HG03108 (cell line): ENCODE results near the gene MESD.

Experiments
- ATAC-seq: cut with Tn5 transposase; IDR thresholded peaks from one replicate; pipeline ENCODE4 v1.9.1; 2021; ENCODE audit warnings: moderate library complexity; ENCODE audit not compliant: unreplicated experiment

Gene MESD

GRCh38 chr15:80989518-80990478 is at the start of gene MESD:
TSS of gene MESD (minus strand) at chr15:80989819. CDS start at chr15:80989791, 28 bp downstream.
- ATAC-seq = peak; percentile 96

- ATAC-seq = no peak
These were observed 49.5 kb upstream of the MESD start for GRCh38 chr15:81038975-81039607.

GRCh38 chr15:81037952-81038743 is 48.5 kb upstream of the MESD start:
- no peak for ATAC-seq

GRCh38 chr15:81033508-81033907 is 43.9 kb upstream of the MESD start:
- ATAC-seq = no peak

GRCh38 chr15:81032818-81033217 is 43.2 kb upstream of the MESD start:
- ATAC-seq = no peak

GRCh38 chr15:81032355-81032754 is 42.7 kb upstream of the MESD start:
- no peak for ATAC-seq

- no peak for ATAC-seq
These were observed 41.6 kb upstream of the MESD start for GRCh38 chr15:81031203-81031602.

- ATAC-seq = no peak
These were observed 40.7 kb upstream of the MESD start for GRCh38 chr15:81030301-81030750.

- ATAC-seq = no peak
These were observed 40.0 kb upstream of the MESD start for GRCh38 chr15:81029414-81030300.

GRCh38 chr15:81026836-81027599 is 37.4 kb upstream of the MESD start:
- no peak for ATAC-seq

- no peak for ATAC-seq
These were observed 36.2 kb upstream of the MESD start for GRCh38 chr15:81025721-81026370.

GRCh38 chr15:81024936-81025335 is 35.3 kb upstream of the MESD start:
- ATAC-seq = no peak

- ATAC-seq = no peak
These were observed 34.8 kb upstream of the MESD start for GRCh38 chr15:81024265-81024872.

- ATAC-seq = peak; percentile 92
These were observed 34.1 kb upstream of the MESD start for GRCh38 chr15:81023483-81024264.

GRCh38 chr15:81021321-81021720 is 31.7 kb upstream of the MESD start:
- ATAC-seq = no peak

- ATAC-seq = no peak
These were observed 28.6 kb upstream of the MESD start for GRCh38 chr15:81018197-81018596.

- ATAC-seq = no peak
These were observed 27.0 kb upstream of the MESD start for GRCh38 chr15:81016489-81017068.
